Neural cell (in vitro differentiated cells): ENCODE data around the gene IPO8. TPM values are rescaled to one million over a fixed set of nuclear protein-coding genes. Genes with fewer than 3 reads are reported as not detected.

Source experiments
- H2AFZ ChIP-seq: fragments of 200-600, 300-800 bp; sonication (generic), shearing (Covaris generic); 2 replicates; pipeline ENCODE4 v1.6.0; 2014; ENCODE audit warnings: low read depth, mild to moderate bottlenecking, antibody characterized with exemption, low read length, moderate library complexity
- H3F3A ChIP-seq: fragments of 200-600 bp; shearing (Covaris generic); 2 replicates; pipeline ENCODE4 v1.6.1; 2016; ENCODE audit warnings: mild to moderate bottlenecking, moderate library complexity, mixed read lengths, antibody characterized with exemption, low read length; ENCODE audit not compliant: insufficient read depth, poor library complexity, severe bottlenecking
- H3K27ac ChIP-seq: fragments of 200-600, 300-800 bp; sonication (generic), shearing (Covaris generic); 2 replicates; pipeline ENCODE4 v1.5.1; 2014; ENCODE audit warnings: mild to moderate bottlenecking, low read length, moderate library complexity
- H3K27me3 ChIP-seq: fragments of 300-800, 200-600 bp; sonication (generic), shearing (Covaris generic); 2 replicates; pipeline ENCODE4 v1.6.0; 2014; ENCODE audit warnings: mild to moderate bottlenecking, low read depth, low read length, moderate library complexity; ENCODE audit not compliant: insufficient read depth
- H3K36me3 ChIP-seq: fragments of 300-800, 200-600 bp; sonication (generic), shearing (Covaris generic); 2 replicates; pipeline ENCODE4 v1.5.1; 2014; ENCODE audit warnings: mild to moderate bottlenecking, antibody characterized with exemption, low read length, moderate library complexity; ENCODE audit not compliant: insufficient read depth
- H3K4me2 ChIP-seq: fragments of 300-800, 200-600 bp; sonication (generic), shearing (Covaris generic); 2 replicates; pipeline ENCODE4 v1.6.0; 2014; ENCODE audit warnings: mild to moderate bottlenecking, low read length
- H3K4me3 ChIP-seq: fragments of 300-800, 200-600 bp; sonication (generic), shearing (Covaris generic); 2 replicates; pipeline ENCODE4 v1.5.1; 2014; ENCODE audit warnings: mild to moderate bottlenecking, low read length, moderate library complexity
- H3K79me2 ChIP-seq: fragments of 200-600 bp; shearing (Covaris generic); replicated peaks from 2 replicates; pipeline ENCODE4 v1.6.0; 2014; ENCODE audit warnings: mild to moderate bottlenecking, low read length, moderate library complexity; ENCODE audit not compliant: insufficient read depth
- H3K9ac ChIP-seq: fragments of 300-800, 200-600 bp; sonication (generic), shearing (Covaris generic); 2 replicates; pipeline ENCODE4 v1.6.1; 2016; ENCODE audit warnings: mild to moderate bottlenecking, low read length, mixed read lengths
- H3K9me2 ChIP-seq: fragments of 200-600 bp; shearing (Covaris generic); 2 replicates; pipeline ENCODE4 v1.6.1; 2016; ENCODE audit warnings: mild to moderate bottlenecking, low read length, mixed read lengths; ENCODE audit not compliant: insufficient read depth
- H3K9me3 ChIP-seq: fragments of 200-600, 300-800 bp; sonication (generic), shearing (Covaris generic); 2 replicates; pipeline ENCODE4 v1.6.1; 2016; ENCODE audit warnings: mild to moderate bottlenecking, mixed run types, low read length, moderate library complexity, mixed read lengths
- H4K20me1 ChIP-seq: fragments of 200-600 bp; shearing (Covaris generic); 2 replicates; pipeline ENCODE4 v1.6.1; 2016; ENCODE audit warnings: mild to moderate bottlenecking, mixed run types; ENCODE audit not compliant: insufficient read depth
- CTCF ChIP-seq: fragments of 450-650 bp; IDR thresholded peaks from 2 replicates; pipeline ENCODE4 v1.5.1; 2014; ENCODE audit warnings: antibody characterized with exemption, mild to moderate bottlenecking, moderate library complexity; ENCODE audit not compliant: poor library complexity, severe bottlenecking
- EP300 ChIP-seq: fragments of 450-650 bp; conservative IDR thresholded peaks from 2 replicates; pipeline ENCODE4 v1.6.1; 2014; ENCODE audit warnings: antibody characterized with exemption, mild to moderate bottlenecking, moderate library complexity; ENCODE audit not compliant: poor library complexity, severe bottlenecking
- EZH2 ChIP-seq: fragments of 200-600, 300-800 bp; shearing (Covaris generic), sonication (generic); IDR thresholded peaks from 2 replicates; pipeline ENCODE4 v1.6.1; 2014; ENCODE audit warnings: antibody characterized with exemption, low read length, borderline replicate concordance, mild to moderate bottlenecking; ENCODE audit not compliant: insufficient read depth, poor library complexity, severe bottlenecking
- MXI1 ChIP-seq: fragments of 450-650 bp; conservative IDR thresholded peaks from 2 replicates; pipeline ENCODE4 v1.6.1; 2014; ENCODE audit warnings: antibody characterized with exemption, mild to moderate bottlenecking; ENCODE audit not compliant: poor library complexity, severe bottlenecking
- POLR2AphosphoS5 ChIP-seq: IDR thresholded peaks from 2 replicates; pipeline ENCODE4 v1.6.1; 2012
- RAD21 ChIP-seq: fragments of 450-650 bp; conservative IDR thresholded peaks from 2 replicates; pipeline ENCODE4 v1.6.1; 2014; ENCODE audit warnings: antibody characterized with exemption, mild to moderate bottlenecking, moderate library complexity
- SMC3 ChIP-seq: fragments of 450-650 bp; conservative IDR thresholded peaks from 2 replicates; pipeline ENCODE4 v1.6.1; 2014; ENCODE audit warnings: antibody characterized with exemption, mild to moderate bottlenecking, moderate library complexity; ENCODE audit not compliant: poor library complexity
- TAF1 ChIP-seq: IDR thresholded peaks from 2 replicates; pipeline ENCODE4 v1.6.1; 2012; ENCODE audit warnings: low read depth
- polyA plus RNA-seq: library from polyadenylated mRNA; depleted of rRNA; stranded (reverse); fragments of >200 nt; gene quantifications from 2 replicates; pipeline ENCODE4 v1.2.3, GENCODE V29; 2014
- TF ChIP-seq, protein P1 (sequence below): IDR thresholded peaks from 2 replicates; pipeline ENCODE4 v1.6.1; 2012; ENCODE audit warnings: borderline replicate concordance

IPO8 gene
- polyA plus RNA-seq, 1 donor from 2014 or later = 18.8 TPM

GRCh38 chr12:30696103-30696408, 387 bp upstream of the IPO8 start:
- Histone ChIP-seq H2AFZ (peak overlapping the region; percentile 91), H3K27me3 (no peaks in the 10 kb centered on the region), H3K9me3 (no peaks in the 10 kb centered on the region), H3K36me3 (no peaks in the 10 kb centered on the region), H3K79me2 (peaks cover 16% of the 10 kb centered on the region), H3K9ac (peak overlapping the region; percentile 79), H3K4me3 (peak overlapping the region; percentile 94), H3F3A (no peaks in the 10 kb centered on the region), H3K4me2 (peak overlapping the region; percentile 80), H4K20me1 (no peaks in the 10 kb centered on the region), H3K9me2 (no peaks in the 10 kb centered on the region), H3K27ac (no peak overlapping the region)
- TF ChIP-seq, protein P1, sequence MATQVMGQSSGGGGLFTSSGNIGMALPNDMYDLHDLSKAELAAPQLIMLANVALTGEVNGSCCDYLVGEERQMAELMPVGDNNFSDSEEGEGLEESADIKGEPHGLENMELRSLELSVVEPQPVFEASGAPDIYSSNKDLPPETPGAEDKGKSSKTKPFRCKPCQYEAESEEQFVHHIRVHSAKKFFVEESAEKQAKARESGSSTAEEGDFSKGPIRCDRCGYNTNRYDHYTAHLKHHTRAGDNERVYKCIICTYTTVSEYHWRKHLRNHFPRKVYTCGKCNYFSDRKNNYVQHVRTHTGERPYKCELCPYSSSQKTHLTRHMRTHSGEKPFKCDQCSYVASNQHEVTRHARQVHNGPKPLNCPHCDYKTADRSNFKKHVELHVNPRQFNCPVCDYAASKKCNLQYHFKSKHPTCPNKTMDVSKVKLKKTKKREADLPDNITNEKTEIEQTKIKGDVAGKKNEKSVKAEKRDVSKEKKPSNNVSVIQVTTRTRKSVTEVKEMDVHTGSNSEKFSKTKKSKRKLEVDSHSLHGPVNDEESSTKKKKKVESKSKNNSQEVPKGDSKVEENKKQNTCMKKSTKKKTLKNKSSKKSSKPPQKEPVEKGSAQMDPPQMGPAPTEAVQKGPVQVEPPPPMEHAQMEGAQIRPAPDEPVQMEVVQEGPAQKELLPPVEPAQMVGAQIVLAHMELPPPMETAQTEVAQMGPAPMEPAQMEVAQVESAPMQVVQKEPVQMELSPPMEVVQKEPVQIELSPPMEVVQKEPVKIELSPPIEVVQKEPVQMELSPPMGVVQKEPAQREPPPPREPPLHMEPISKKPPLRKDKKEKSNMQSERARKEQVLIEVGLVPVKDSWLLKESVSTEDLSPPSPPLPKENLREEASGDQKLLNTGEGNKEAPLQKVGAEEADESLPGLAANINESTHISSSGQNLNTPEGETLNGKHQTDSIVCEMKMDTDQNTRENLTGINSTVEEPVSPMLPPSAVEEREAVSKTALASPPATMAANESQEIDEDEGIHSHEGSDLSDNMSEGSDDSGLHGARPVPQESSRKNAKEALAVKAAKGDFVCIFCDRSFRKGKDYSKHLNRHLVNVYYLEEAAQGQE = no peak
- no peak for TF ChIP-seq POLR2AphosphoS5
- TF ChIP-seq RAD21 = no peak

GRCh38 chr12:30694412-30695198, 1.1 kb downstream of the IPO8 start:
- Histone ChIP-seq H3K27ac (no peak overlapping the region), H3K79me2 (peaks cover 16% of the 10 kb centered on the region), H3K27me3 (no peaks in the 10 kb centered on the region), H3K36me3 (no peaks in the 10 kb centered on the region), H3K4me3 (peak overlapping the region; percentile 94), H2AFZ (peak overlapping the region; percentile 98), H3K9ac (peak overlapping the region; percentile 79), H3K4me2 (peak overlapping the region; percentile 98), H3F3A (no peaks in the 10 kb centered on the region), H3K9me3 (no peaks in the 10 kb centered on the region), H3K9me2 (no peaks in the 10 kb centered on the region), H4K20me1 (no peaks in the 10 kb centered on the region)
- TF ChIP-seq EZH2 (no peak), TAF1 (no peak), SMC3 (no peak), MXI1 (no peak), EP300 (no peak), RAD21 (no peak), CTCF (no peak), POLR2AphosphoS5 (no peak)
- TF ChIP-seq, protein P1 = no peak
